HG02798 (cell line): Measurements from ENCODE around the gene MACF1.
"Not testable (repeated sequence)": the region's sequence is repeated elsewhere in the genome, so short reads cannot be mapped to it uniquely, and the experiment has no call there.

Experiments
- ATAC-seq: cut with Tn5 transposase; IDR thresholded peaks from one replicate; pipeline ENCODE4 v1.9.1; 2021; ENCODE audit warnings: mild to moderate bottlenecking; ENCODE audit not compliant: unreplicated experiment, poor library complexity

Gene MACF1

GRCh38 chr1:39438042-39438441 is 233.5 kb downstream of the MACF1 start:
- no peak for ATAC-seq

GRCh38 chr1:39440856-39441255 is 236.4 kb downstream of the MACF1 start:
- ATAC-seq, result no peak

- no peak for ATAC-seq
These were observed 237.3 kb downstream of the MACF1 start for GRCh38 chr1:39441797-39442196.

- ATAC-seq, result no peak
These were observed 241.1 kb downstream of the MACF1 start for GRCh38 chr1:39445573-39445972.

- ATAC-seq, result no peak
These were observed 242.6 kb downstream of the MACF1 start for GRCh38 chr1:39446986-39447567.

- ATAC-seq, result not testable (repeated sequence)
These were observed 245.5 kb downstream of the MACF1 start for GRCh38 chr1:39450041-39450440.

- no peak for ATAC-seq
These were observed 246.6 kb downstream of the MACF1 start for GRCh38 chr1:39450956-39451606.

- no peak for ATAC-seq
These were observed 247.6 kb downstream of the MACF1 start for GRCh38 chr1:39452081-39452480.

- no peak for ATAC-seq
These were observed 248.0 kb downstream of the MACF1 start for GRCh38 chr1:39452540-39452939.

GRCh38 chr1:39453603-39454002 is 249.1 kb downstream of the MACF1 start:
- no peak for ATAC-seq

GRCh38 chr1:39458991-39459390 is 254.5 kb downstream of the MACF1 start:
- ATAC-seq, result no peak

- no peak for ATAC-seq
These were observed 257.6 kb downstream of the MACF1 start for GRCh38 chr1:39462074-39462473.

- no peak for ATAC-seq
These were observed 262.1 kb downstream of the MACF1 start for GRCh38 chr1:39466413-39467107.

GRCh38 chr1:39467108-39467720 is 262.7 kb downstream of the MACF1 start:
- not testable (repeated sequence) for ATAC-seq

GRCh38 chr1:39469150-39469549 is 264.7 kb downstream of the MACF1 start:
- ATAC-seq, result no peak

GRCh38 chr1:39470040-39470439 is 265.5 kb downstream of the MACF1 start:
- no peak for ATAC-seq

GRCh38 chr1:39472826-39473225 is 268.3 kb downstream of the MACF1 start:
- ATAC-seq, result no peak

GRCh38 chr1:39473324-39473723 is 268.8 kb downstream of the MACF1 start:
- no peak for ATAC-seq

- no peak for ATAC-seq
These were observed 270.3 kb downstream of the MACF1 start for GRCh38 chr1:39474810-39475209.

GRCh38 chr1:39475551-39475950 is 271.1 kb downstream of the MACF1 start:
- ATAC-seq, result not testable (repeated sequence)
